ENCODE measurements around the gene CTSO. TPM values are rescaled to one million over a fixed set of nuclear protein-coding genes. Genes with fewer than 3 reads are reported as not detected.

The CTSO gene
- total and polyA plus RNA-seq, 2 donors (not counting 3 experiments of a cell fraction or from before 2014, with no cell fraction given), result 7.9 to 8.5 TPM

DNA sequence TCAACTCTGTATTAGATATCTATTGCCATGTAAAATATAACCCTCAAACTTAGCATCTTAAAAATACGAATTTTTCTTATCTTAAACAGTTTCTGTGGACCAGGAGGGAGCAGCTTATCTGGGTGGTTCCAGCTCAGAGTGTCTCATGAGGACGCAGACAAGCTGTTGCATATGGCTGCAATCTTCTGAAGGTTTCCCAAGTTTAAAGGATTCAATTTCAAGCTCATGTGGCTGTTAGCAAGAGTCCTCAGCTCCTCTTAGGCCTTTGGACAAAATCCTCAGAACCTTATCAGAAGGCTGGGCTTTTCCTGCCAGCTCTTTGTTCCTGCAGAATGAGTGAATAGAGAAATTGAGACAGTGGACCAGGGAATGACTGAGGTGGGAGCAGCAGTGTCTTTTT lies 2.8 kb upstream of the CTSO start:
- intact Hi-C loops (cut with micrococcal nuclease) (loop anchor here (10.0 kb wide), 1 partner anchor 1088 kb away; no protein-coding TSS in a partner anchor), dilution Hi-C loops (cut with MboI; ENCODE audit: extremely low pct_ligation_motif_present, low sequenced_read_pairs) (no loop called here)
- H3K4me2 ChIP-seq (ENCODE audit: insufficient read depth, low read length), result no peak overlapping the region
- no peak overlapping the region for H3K27ac ChIP-seq (ENCODE audit: insufficient read depth, low read depth, low read length)
- FAIRE-seq (no peak), DNase-seq (ENCODE audit: low read depth, low spot score) (no peak)
- no peak overlapping the region for H3K9ac ChIP-seq (replicated peaks; ENCODE audit: extremely low read depth, insufficient read depth, low read length)
- no peaks in the 10 kb centered on the region for H3K36me3 ChIP-seq (ENCODE audit: control insufficient read depth in 2 of 2, extremely low read depth in 1 of 2, insufficient read depth in 2 of 2, low read length in 2 of 2)
- ChIA-PET POLR2A (no interaction called here), CTCF (no interaction called here)
- no peaks in the 10 kb centered on the region for H3K27me3 ChIP-seq (ENCODE audit: control insufficient read depth in 2 of 2, insufficient read depth in 2 of 2, low read length in 2 of 2)
- no peaks in the 10 kb centered on the region for H4K20me1 ChIP-seq (replicated peaks; ENCODE audit: control insufficient read depth, extremely low read depth, insufficient read depth, low read length)
- no peaks in the 10 kb centered on the region for H3K79me2 ChIP-seq (ENCODE audit: control insufficient read depth, insufficient read depth, low read length)
- no peak overlapping the region for H3K4me3 ChIP-seq (replicated peaks in 1 of 3; ENCODE audit: insufficient read depth in 1 of 3, low read depth in 1 of 3, low read length in 3 of 3)
- no TSS peak for BruUV-seq (replicated peaks)
- H2AFZ ChIP-seq (ENCODE audit: low read depth, low read length), result no peak overlapping the region
- H3K9me3 ChIP-seq (replicated peaks; ENCODE audit: control insufficient read depth, insufficient read depth, low read length), result no peaks in the 10 kb centered on the region
- no peak for TF ChIP-seq JUN (IDR thresholded peaks at IDR 0.05; ENCODE audit: borderline replicate concordance, insufficient read depth, insufficient read length, low read depth)
- TF ChIP-seq GATA2 (IDR thresholded peaks at IDR 0.05; ENCODE audit: insufficient read depth, insufficient read length, low read depth, low read length), result no peak
- TF ChIP-seq MYC (IDR thresholded peaks at IDR 0.05; ENCODE audit: low read depth, low read length), result no peak
- TF ChIP-seq POLR2A (IDR thresholded peaks at IDR 0.05; ENCODE audit: low read depth, low read length), result no peak
- no peak for TF ChIP-seq EZH2 (IDR thresholded peaks at IDR 0.05; ENCODE audit: borderline replicate concordance, low read depth, low read length, severe bottlenecking)
- TF ChIP-seq, protein P1, sequence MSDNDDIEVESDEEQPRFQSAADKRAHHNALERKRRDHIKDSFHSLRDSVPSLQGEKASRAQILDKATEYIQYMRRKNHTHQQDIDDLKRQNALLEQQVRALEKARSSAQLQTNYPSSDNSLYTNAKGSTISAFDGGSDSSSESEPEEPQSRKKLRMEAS (IDR thresholded peaks at IDR 0.05; ENCODE audit: insufficient read depth, insufficient read length), result no peak
- peaks cover 6% of the 10 kb centered on the region for H3K4me1 ChIP-seq (ENCODE audit: control insufficient read depth, extremely low read depth, insufficient read depth, low read length)
- H3K9me1 ChIP-seq (replicated peaks; ENCODE audit: control insufficient read depth, extremely low read depth, insufficient read depth, low read length), result no peaks in the 10 kb centered on the region

DNA sequence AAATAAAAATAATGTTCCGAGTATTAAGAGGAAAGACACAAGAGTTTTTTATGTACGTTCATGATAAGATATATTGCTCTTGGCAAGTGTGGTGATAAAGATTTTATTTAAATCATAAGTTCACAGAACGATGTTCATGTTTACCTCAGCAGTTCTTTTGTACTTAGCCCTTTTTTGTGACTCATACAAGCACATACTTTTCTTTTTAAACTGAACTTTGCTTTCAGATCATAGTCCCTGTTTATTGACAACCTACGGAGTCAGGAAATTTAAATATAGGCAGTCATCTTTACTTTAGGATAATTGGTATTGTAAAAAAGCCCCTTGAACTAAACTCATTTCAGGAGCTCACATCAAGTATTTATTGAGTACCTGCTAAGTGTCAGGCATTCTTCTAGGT lies 1.3 kb upstream of the CTSO start:
- H3K4me3 ChIP-seq (replicated peaks in 1 of 3; ENCODE audit: insufficient read depth in 1 of 3, low read depth in 1 of 3, low read length in 3 of 3), result no peak overlapping the region
- H3K9me1 ChIP-seq (replicated peaks; ENCODE audit: control insufficient read depth, extremely low read depth, insufficient read depth, low read length), result no peaks in the 10 kb centered on the region
- intact Hi-C loops (cut with micrococcal nuclease), result loop anchor here (5.0 to 10.0 kb wide), 2 partner anchors 1017 to 1090 kb away; partner anchors contain the start of gene PDGFC
- no peaks in the 10 kb centered on the region for H4K20me1 ChIP-seq (replicated peaks; ENCODE audit: control insufficient read depth, extremely low read depth, insufficient read depth, low read length)
- no peak overlapping the region for H3K4me2 ChIP-seq (ENCODE audit: insufficient read depth, low read length)
- TF ChIP-seq MYC (IDR thresholded peaks at IDR 0.05; ENCODE audit: low read depth, low read length) (no peak), FOS (IDR thresholded peaks at IDR 0.05; ENCODE audit: borderline replicate concordance, insufficient read depth, low read length) (no peak), GATA2 (IDR thresholded peaks at IDR 0.05; ENCODE audit: insufficient read depth, insufficient read length, low read depth, low read length) (no peak), POLR2AphosphoS5 (IDR thresholded peaks at IDR 0.05; ENCODE audit: insufficient read depth, low read depth, low read length) (no peak), POLR2A (IDR thresholded peaks at IDR 0.05; ENCODE audit: low read depth, low read length) (no peak), JUN (IDR thresholded peaks at IDR 0.05; ENCODE audit: borderline replicate concordance, insufficient read depth, insufficient read length, low read depth) (no peak), EZH2 (IDR thresholded peaks at IDR 0.05; ENCODE audit: borderline replicate concordance, low read depth, low read length, severe bottlenecking) (no peak)
- TF ChIP-seq, protein P1 (IDR thresholded peaks at IDR 0.05; ENCODE audit: insufficient read depth, insufficient read length), result no peak
- TF ChIP-seq, protein P2, sequence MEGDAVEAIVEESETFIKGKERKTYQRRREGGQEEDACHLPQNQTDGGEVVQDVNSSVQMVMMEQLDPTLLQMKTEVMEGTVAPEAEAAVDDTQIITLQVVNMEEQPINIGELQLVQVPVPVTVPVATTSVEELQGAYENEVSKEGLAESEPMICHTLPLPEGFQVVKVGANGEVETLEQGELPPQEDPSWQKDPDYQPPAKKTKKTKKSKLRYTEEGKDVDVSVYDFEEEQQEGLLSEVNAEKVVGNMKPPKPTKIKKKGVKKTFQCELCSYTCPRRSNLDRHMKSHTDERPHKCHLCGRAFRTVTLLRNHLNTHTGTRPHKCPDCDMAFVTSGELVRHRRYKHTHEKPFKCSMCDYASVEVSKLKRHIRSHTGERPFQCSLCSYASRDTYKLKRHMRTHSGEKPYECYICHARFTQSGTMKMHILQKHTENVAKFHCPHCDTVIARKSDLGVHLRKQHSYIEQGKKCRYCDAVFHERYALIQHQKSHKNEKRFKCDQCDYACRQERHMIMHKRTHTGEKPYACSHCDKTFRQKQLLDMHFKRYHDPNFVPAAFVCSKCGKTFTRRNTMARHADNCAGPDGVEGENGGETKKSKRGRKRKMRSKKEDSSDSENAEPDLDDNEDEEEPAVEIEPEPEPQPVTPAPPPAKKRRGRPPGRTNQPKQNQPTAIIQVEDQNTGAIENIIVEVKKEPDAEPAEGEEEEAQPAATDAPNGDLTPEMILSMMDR (IDR thresholded peaks at IDR 0.05; ENCODE audit: extremely low read depth in 1 of 2, insufficient read depth in 1 of 2, low read depth in 1 of 2, low read length in 2 of 2), result no peak
- H3K4me1 ChIP-seq (ENCODE audit: control insufficient read depth, extremely low read depth, insufficient read depth, low read length), result peaks cover 6% of the 10 kb centered on the region
- DNase-seq (ENCODE audit: low read depth, low spot score) (no peak), FAIRE-seq (peak; percentile 21)
- no peak overlapping the region for H3K9ac ChIP-seq (replicated peaks; ENCODE audit: extremely low read depth, insufficient read depth, low read length)
- H2AFZ ChIP-seq (ENCODE audit: low read depth, low read length), result no peak overlapping the region
- dilution Hi-C loops (cut with MboI; ENCODE audit: extremely low pct_ligation_motif_present, low sequenced_read_pairs), result no loop called here
- POLR2A ChIA-PET, result no interaction called here
- CTCF ChIA-PET, result no interaction called here
- no peak overlapping the region for H3K27ac ChIP-seq (ENCODE audit: insufficient read depth, low read depth, low read length)
- H3K36me3 ChIP-seq (ENCODE audit: control insufficient read depth in 2 of 2, extremely low read depth in 1 of 2, insufficient read depth in 2 of 2, low read length in 2 of 2), result no peaks in the 10 kb centered on the region
- BruUV-seq (replicated peaks), result no TSS peak
- H3K27me3 ChIP-seq (ENCODE audit: control insufficient read depth in 2 of 2, insufficient read depth in 2 of 2, low read length in 2 of 2), result no peaks in the 10 kb centered on the region
- no peaks in the 10 kb centered on the region for H3K9me3 ChIP-seq (replicated peaks; ENCODE audit: control insufficient read depth, insufficient read depth, low read length)
- no peaks in the 10 kb centered on the region for H3K79me2 ChIP-seq (ENCODE audit: control insufficient read depth, insufficient read depth, low read length)

Measured in endothelial cell of umbilical vein (primary cell).